Endothelial cell of hepatic sinusoid (primary cell): ENCODE results near the gene PRKCH.

Experiments used
- in situ Hi-C: cut with HindIII; loops from 2 replicates; pipeline ENCODE4 v1.10.0; 2017; ENCODE audit warnings: low sequenced_read_pairs

PRKCH gene

DNA sequence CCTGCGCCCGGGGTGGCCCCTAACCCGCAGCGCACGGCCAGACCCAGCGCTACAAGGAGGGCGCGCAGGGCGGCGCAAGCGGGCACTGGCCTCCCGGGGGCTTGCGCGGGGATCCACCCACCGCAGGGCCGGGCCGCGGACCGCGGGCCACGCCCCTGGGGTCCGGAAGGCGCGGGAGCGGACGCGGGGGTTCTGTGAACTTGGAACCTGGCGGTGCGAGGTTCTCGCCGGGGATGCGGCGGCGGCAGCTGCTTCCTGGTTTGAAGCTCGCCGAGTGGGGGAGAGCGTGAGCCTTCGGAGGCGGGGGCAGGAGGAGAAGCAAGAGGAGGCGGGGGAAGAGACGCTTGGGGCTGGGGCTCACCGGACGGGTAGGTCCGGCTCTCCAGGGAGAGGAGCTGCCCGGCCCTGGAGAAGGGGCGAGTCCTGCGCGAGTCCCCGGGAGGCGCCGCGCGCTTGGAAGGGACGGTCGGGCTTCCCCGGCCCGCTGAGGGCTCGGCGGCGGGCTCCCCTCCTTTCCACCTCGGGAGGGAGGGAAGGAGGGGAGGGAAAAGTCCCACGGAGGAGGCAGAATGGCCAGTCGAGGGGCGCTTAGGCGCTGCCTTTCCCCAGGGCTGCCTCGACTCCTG, at the start of gene PRKCH:
PRKCH (plus strand) TSS at position 195 of the 626 bp plus-strand sequence. CDS start 523 bp downstream, outside the sequence.
- in situ Hi-C loops, result no loop called here

DNA sequence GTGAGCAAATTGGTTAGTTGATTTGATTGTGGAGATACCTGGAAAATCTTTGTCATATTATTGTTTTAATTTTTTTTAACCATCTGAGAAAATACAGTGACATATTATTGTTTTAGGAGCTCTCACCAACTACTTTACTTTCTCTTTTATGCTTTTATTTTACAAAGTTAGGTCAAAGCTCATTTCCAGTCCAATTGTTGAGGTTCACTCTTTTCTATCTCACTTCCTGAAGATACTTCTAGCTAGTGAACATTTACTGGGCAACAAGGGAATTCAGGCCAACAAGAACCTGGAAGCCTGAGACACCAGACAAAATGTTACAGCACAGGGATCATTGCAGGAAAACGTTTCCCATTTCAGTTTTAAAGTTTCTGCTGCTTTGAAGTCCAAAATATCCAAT, 44.1 kb upstream of the PRKCH start:
- in situ Hi-C loops, result loop anchor here (25.0 kb wide), 1 partner anchor 560 kb away; no protein-coding TSS in a partner anchor

DNA sequence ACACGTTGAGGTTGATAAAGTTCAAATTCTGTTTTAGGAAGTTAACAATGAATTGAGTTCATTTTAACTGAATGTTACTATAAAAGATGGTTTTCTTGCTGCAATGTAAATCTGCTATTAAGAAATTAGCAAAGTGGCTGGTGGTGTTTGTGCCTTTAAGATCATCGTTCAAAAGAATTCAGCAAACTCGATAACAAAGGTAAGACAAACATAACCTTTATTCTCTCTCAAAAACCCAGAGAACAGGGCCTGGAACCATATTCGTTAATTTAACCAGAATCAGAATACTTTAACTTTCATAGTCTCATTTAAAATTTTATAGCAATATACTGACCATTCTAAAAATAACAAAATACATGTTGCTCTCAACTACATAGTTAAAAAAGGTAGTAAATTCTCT, 43.6 kb upstream of the PRKCH start:
- in situ Hi-C loops, result loop anchor here (25.0 kb wide), 1 partner anchor 560 kb away; no protein-coding TSS in a partner anchor

DNA sequence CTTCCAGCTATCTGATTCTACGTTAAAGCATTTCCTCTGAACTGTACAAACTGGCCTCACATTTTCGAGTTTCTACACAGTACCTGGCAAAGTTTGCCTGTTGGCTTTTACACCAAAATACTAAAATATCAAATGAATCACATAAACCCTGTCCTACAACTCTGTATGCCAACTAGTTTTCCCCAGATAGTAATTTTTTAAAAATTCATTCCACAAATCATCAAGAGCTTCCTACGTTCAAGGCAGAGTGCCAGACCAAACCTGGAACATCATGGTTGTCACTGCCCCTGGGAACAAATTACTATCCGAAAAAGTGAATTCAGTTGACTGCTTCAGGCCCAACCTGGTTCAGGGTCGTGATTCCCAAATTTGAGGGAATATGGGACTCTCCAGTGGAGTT, 42.3 kb upstream of the PRKCH start:
- in situ Hi-C loops, result loop anchor here (25.0 kb wide), 1 partner anchor 558 kb away; no protein-coding TSS in a partner anchor

DNA sequence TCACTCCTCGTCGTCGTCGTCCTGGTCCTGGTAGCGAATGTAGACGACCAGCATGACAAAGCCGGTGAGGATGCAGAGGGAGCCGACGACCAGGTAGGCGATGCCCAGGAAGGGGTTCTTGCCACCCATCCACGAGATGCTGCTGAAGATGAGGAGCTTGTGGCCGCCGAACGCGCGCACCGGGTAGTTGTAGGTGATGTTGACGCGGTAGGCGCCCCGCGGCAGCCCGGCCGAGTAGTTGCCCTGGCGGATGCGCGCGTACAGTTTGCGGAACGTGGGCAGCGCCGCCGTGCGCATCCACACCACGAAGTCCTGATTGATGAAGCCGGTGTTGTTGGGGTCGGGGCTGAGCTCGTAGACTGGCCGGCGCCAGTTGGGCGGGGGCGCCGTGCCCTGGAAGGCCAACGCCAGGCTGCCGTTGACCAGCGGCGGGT, 41.3 kb upstream of the PRKCH start:
- in situ Hi-C loops, result loop anchor here (25.0 kb wide), 1 partner anchor 557 kb away; no protein-coding TSS in a partner anchor

DNA sequence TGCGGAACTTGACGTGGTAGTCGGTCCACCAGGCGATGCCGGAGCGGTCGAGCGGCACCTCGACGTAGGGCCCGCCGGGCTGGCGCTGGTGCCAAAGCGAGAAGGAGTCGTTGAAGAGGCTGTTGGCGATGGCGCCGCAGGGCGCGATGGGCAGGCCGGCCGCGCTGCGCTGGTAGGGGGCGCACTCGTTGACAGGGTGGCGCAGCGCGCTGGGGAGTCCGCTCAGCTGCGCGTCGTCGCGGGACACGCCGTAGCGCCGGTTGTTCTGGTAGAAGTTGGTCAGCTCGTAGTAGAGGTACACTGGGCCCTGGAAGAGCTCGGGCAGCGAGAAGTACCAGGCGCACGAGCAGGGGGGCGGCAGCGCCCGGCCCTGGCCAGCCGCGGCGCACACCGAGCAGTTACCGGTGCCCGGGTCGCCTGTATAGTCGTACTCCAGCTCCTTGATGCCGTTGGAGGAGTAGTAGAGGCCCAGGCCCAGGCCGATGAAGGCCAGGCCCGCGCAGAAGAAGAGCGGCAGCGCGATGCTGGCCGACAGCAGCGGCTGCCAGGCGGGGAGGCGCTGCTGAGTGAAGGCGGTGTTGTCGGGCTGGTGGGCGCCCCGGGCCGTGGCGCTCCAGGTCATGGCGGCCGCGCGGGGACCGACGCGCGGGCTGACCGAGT, 40.7 kb upstream of the PRKCH start:
- in situ Hi-C loops, result loop anchor here (25.0 kb wide), 1 partner anchor 557 kb away; no protein-coding TSS in a partner anchor

DNA sequence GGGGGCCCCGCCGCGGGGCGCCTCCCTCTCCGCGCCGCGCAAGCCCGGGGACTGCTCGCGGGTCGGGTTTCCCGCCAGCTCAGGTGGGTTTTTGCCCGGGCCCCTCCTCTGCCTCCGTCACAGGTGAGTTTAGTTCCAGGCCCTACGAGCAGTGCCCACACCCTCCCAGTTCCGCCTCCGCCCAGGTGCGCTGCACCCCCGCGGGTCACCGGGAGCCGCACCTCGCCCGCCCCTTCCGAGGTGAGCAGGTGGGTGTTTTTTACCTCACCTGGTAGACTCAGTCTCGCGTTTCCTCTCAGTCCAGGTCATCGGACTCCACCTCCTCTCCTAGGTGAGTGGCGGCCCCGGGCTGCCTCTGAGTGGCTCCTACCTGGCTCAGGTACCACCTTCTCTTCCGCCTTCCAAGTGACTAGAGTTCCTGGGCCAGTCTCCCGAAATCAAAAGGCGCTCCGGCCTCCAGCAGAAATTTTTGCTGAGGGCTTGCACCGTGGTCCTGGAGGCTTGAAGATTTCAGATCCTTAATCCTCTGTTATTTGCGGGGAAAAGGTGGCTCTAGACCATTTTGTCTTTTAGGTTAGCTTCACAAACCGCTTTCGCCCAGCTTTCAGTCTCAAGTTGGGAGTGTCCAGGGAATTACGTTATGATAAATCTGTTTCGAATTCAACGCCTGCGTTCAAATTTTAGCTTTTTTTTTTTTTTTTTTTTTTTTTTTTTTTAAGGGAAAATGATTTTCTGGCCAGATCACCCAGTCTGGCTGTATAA, 40.0 kb upstream of the PRKCH start, which contains the start of gene TMEM30B:
TMEM30B (minus strand) TSS at position 153 of the 762 bp plus-strand sequence. CDS start 191 bp downstream, outside the sequence.
- in situ Hi-C loops, result loop anchor here (25.0 kb wide), 1 partner anchor 556 kb away; no protein-coding TSS in a partner anchor

DNA sequence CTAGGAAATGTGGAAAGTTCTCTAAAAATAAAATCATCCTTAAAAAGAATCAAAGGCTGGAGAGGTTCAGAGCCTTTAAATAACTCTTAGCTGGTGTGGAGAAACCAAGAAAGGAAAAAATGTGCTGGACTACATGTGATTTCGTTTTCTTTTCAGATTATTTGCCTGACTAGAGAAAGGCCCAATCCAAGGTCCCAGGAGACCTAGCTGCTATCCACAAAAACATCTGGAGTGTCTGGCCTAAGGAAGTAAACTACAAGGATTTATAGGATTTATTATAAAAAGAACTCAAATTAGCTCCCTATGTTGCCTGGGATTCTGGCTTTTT, 39.5 kb upstream of the PRKCH start:
- in situ Hi-C loops, result loop anchor here (25.0 kb wide), 1 partner anchor 555 kb away; no protein-coding TSS in a partner anchor

DNA sequence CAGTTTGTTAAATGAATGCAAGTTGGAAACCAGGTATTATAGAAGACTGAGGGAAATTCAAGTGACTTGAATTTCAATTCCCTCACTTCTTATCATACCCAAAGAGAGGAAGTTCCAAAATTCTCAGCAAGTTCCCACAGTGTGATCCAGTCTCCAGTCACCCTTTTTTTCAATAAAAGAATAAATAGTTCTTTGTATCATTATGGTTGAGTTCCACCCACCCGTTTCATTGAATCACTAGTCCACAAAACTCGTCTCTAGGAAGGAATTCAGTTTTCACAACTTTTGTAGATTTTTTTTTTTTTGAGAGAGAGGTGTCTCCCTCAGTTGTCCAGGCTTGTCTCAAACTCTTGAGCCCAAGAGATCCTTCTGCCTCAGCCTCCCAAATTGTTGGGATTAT, 38.6 kb upstream of the PRKCH start:
- in situ Hi-C loops, result loop anchor here (25.0 kb wide), 1 partner anchor 555 kb away; no protein-coding TSS in a partner anchor

DNA sequence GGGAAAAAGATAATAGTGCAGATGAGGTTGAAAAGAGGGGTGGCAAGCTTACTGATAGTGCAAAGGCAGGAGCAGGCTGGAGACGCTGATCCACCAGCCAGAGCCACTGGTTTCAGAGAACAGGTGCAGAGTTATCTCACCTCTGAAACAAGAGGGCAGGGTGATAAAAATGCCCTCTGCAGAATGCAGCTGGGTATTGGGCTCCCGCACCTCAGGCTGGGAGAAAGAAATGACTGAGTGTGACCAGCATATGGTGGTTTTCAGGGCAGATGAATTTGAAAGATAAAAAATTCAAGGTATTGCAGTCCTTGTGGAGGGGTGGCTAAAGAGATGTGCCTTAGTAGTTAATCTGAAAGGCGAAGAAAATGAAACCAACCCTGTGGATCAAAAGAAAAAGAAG, 37.4 kb upstream of the PRKCH start:
- in situ Hi-C loops, result loop anchor here (25.0 kb wide), 1 partner anchor 553 kb away; no protein-coding TSS in a partner anchor

DNA sequence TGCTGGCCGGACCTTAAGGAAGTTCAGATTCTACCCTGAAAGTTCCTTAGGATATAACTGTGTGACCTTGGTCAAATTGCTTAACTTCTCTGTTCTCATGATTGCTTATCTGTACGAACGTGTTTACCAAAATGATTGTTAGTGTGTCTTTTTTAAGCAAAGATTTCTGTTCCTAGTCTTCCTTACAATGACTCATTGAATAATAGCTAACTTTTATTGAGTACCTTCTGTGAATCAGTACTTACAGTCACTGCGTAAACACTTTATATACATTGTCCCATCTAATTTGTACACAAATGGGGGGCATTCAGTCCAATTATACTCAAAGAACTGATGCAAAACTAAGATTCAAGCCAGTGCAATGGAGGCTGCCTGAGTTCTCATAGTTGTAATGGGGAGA, 36.0 kb upstream of the PRKCH start:
- in situ Hi-C loops, result loop anchor here (25.0 kb wide), 1 partner anchor 552 kb away; no protein-coding TSS in a partner anchor

DNA sequence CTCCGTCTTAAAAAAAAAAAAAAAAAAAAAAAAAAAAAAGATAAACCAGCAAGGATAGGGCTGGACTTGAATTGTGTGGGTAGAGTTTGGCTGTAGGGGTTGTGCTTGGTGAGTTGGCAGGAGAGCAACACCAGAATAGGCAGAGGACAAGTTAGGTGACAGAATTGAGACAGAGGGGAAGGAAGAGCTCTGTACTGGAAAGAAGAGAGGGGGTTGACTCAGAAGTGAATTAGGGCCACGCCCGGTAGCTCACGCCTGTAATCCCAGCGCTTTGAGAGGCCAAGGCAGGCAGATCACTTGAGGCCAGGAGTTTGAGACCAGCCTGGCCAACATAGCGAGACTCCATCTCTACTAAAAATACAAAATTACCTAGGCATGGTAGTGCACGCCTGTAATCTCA, 34.2 kb upstream of the PRKCH start:
- in situ Hi-C loops, result loop anchor here (25.0 kb wide), 1 partner anchor 550 kb away; no protein-coding TSS in a partner anchor

DNA sequence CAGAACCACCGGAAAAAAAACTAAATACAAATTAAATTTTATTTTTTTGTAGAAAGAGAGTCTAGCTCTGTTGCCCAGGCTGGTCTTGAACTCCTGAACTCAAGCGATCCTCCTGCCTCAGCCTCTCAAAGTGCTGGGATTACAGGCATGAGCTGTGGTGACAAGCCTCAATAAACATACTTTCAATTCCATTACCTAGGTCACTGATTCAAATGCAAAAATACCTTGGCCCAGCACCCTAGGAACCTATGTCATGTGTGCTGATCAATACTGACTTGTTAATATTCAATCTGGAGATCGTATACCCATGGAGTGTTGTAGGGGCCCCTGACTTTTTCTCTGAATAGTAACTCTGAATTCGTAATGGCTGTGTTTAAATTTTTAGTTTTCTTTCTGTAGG, 33.2 kb upstream of the PRKCH start:
- in situ Hi-C loops, result loop anchor here (25.0 kb wide), 1 partner anchor 549 kb away; no protein-coding TSS in a partner anchor

DNA sequence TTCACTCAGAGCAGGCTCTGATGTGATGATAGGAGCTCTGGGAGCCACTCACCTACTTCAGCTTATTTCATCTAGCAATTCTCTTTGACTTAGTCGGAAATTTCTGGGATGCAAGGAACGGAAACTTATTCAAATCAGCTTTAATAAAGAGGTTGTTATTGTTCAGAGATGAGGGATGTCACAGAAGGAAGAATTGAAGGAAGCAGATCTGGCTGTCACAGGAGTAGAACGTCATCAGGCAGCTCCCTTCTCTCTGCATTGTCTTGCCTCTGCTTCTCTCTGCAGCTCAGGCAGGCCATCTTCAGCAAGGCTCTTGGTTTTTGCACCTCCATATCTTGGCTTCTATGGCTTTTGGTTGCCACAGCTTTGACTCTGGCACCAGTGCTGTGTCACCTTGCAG, 32.7 kb upstream of the PRKCH start:
- in situ Hi-C loops, result loop anchor here (25.0 kb wide), 1 partner anchor 549 kb away; no protein-coding TSS in a partner anchor

DNA sequence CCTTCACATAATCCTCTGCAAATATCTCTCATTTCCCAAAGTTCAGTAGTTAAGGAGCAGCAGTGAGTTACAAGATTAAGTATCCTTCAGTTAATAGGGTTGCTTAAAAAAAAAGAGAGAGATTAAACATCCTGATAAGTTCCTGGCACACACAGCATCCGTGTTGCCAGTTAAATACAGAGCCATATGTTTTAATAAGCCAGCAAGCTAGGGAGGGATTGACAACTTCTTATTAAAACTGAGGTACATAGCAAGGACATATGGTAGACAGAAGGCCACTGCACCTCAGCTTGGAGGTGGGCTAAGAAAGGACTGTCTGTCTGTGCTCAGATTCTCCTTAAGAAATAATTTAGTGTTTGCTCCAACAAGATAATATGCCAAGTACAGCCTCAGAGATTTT, 30.7 kb upstream of the PRKCH start:
- in situ Hi-C loops, result loop anchor here (25.0 kb wide), 1 partner anchor 547 kb away; no protein-coding TSS in a partner anchor

DNA sequence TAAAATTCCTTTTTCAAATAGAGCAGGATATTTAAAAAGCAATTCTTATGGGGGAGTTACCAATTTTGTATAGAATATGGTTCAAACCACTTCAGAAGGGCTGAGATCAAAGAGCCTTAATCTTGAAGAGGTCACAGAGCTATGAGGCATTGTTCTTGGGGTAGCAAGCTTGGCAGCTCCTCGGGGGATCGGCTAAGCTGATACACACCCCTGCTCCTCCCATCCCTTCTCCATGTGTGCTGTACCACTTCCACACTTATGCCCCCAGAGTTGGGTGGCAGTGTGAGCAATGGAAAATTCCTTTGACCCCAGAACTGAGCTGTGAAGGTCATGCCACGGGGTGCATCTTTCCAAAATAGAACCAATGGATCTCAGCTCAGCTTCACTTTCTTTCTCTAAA, 25.2 kb upstream of the PRKCH start:
- in situ Hi-C loops, result loop anchor here (5.0 to 25.0 kb wide), 2 partner anchors 156 to 541 kb away; no protein-coding TSS in a partner anchor

DNA sequence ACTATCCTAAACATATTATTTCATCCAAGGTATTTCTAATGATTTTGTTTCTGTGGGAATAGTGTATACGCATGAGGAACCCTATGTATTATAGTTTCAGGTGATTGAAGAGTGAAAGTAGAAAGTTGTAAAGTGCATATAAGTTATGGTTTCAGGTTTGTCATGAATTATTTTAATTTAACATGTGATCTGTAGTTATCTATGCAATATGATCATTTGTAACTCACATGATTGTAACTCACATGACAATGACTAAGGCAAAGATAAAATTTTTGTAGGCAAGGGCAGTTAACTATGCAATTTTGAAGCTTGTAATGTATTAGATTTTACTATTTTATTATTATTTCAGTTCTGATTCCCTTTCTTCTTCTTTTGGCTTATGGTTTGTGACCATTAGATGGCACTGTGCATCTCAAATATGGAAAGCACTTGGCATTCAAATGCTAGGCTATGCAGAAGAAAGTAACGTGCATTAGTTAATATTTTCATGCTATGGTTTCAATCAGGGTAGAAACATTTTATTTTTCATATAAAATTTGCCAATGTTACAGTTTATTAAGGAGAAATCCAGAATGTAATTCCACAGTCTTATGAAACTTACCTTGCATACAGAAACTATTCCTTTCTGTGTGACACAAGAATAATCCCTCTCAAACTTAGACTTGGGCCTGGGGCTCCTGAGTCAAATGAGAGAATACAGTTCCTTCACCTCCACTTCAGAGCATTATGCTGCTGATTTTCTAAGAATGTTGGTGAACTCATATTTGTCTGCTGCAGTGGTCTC, 24.5 kb upstream of the PRKCH start:
- in situ Hi-C loops, result loop anchor here (5.0 to 25.0 kb wide), 2 partner anchors 155 to 540 kb away; no protein-coding TSS in a partner anchor

DNA sequence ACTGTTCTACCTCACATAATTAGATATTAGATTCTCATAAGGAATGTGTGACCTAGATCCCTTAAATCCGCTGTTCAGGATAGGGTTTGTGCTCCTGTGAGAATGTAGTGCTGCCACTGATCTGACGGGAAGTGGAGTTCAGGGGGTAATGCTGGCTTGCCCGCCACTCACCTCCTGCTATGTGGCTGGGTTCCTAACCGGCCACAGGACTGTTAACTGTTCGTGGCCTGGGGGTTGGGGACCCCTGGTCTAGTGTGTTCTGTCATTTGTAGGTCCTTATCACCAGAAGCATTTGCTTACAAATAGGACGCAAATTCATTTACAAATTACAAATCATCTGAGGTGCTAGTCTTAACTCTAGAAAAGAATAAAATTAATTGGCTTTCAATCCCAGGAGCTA, 23.8 kb upstream of the PRKCH start:
- in situ Hi-C loops, result loop anchor here (5.0 to 25.0 kb wide), 2 partner anchors 155 to 540 kb away; no protein-coding TSS in a partner anchor

DNA sequence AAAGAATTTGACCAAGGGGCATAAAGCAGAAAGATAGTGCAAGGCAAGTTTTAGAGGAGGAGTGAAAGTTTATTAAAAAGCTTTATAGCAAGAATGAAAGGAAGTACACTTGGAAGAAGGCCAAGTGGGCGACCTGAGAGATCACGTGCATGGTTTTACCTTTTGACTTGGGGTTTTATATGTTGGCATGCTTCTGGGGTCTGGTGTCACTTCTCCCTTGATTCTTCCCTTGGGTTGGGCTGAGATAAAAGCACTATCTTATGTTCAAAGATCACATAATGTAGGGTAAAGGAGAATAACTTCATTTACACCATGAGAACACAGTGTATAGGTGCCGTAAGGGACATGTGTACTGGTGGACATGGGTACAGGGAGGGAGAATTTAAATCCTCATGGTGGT, 22.6 kb upstream of the PRKCH start:
- in situ Hi-C loops, result loop anchor here (5.0 to 25.0 kb wide), 2 partner anchors 153 to 538 kb away; no protein-coding TSS in a partner anchor

DNA sequence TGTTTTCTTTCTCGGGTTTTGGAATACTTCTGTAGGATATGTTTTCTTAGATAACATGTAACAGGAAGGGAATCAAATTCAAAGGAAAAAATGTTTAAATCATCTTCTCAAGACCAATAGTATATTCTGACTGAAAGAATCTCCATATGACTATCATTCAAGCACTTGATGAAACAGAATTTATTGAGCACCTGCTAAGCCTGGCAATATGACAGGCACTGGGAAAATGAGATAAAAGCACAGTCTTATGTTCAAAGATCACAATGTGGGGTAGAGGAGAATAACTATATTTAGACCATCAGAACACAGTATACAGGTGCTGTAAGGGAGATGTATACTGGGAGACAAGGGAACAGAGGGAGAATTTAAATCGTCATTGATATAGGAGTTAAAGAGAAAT, 21.2 kb upstream of the PRKCH start:
- in situ Hi-C loops, result no loop called here
